CD4-positive, alpha-beta T cell (primary cell): ENCODE measurements around the gene TPCN2. TPM values are rescaled to one million over a fixed set of nuclear protein-coding genes. Genes with fewer than 3 reads are reported as not detected.

Source experiments
- ATAC-seq: fragments of 200-7000 bp; cut with Tn5 transposase; one replicate; pipeline ENCODE4 v1.10.0; 2022; ENCODE audit warnings: mild to moderate bottlenecking; ENCODE audit not compliant: poor library complexity
- CTCF ChIA-PET: fragments of 350-600 bp; sonication (Branson Sonifier 250); formaldehyde crosslinking; loops from one replicate; lab custom pipeline; 2021; ENCODE audit warnings: antibody characterized with exemption, inconsistent platforms; lab: Charles Lee
- POLR2A ChIA-PET: fragments of 350-600 bp; sonication (Branson Sonifier 250); formaldehyde crosslinking; loops from one replicate; lab custom pipeline; 2021; ENCODE audit warnings: antibody characterized with exemption, inconsistent platforms; lab: Charles Lee
- DNase-seq, 14 experiments: peaks; one replicate each; pipeline ENCODE4 v3.0.0-alpha.2; 2013 to 2020; ENCODE audit warnings: mixed read lengths in 2 of 14
- H3K27ac ChIP-seq, 2 donors: one replicate each; pipeline versions ENCODE4 v1.5.1 to v1.7.0; 2013; ENCODE audit warnings: low read length in 2 of 2, low read depth in 1 of 2, mild to moderate bottlenecking in 1 of 2
- H3K27me3 ChIP-seq, 2 experiments: 1 replicate in 1 of 2; 2 replicates in 1 of 2; pipeline versions ENCODE4 v1.6.1 to v1.7.0; 2013; ENCODE audit warnings: low read length in 2 of 2, control low read depth in 1 of 2, mild to moderate bottlenecking in 1 of 2, moderate library complexity in 1 of 2; ENCODE audit not compliant: insufficient read depth in 2 of 2, control insufficient read depth in 1 of 2
- H3K36me3 ChIP-seq: one replicate; pipeline ENCODE4 v1.6.1; 2013; ENCODE audit warnings: low read length, control low read depth; ENCODE audit not compliant: insufficient read depth
- H3K4me1 ChIP-seq: one replicate; pipeline ENCODE4 v1.6.1; 2013; ENCODE audit warnings: low read length, control low read depth; ENCODE audit not compliant: insufficient read depth
- H3K4me3 ChIP-seq: one replicate; pipeline ENCODE4 v1.5.1; 2013; ENCODE audit warnings: mild to moderate bottlenecking, low read length, moderate library complexity
- H3K9me3 ChIP-seq, 2 experiments: 1 replicate in 1 of 2; 2 replicates in 1 of 2; pipeline versions ENCODE4 v1.6.1 to v1.7.0; 2013; ENCODE audit warnings: low read length in 2 of 2, mild to moderate bottlenecking in 2 of 2, control low read depth in 1 of 2, moderate library complexity in 1 of 2; ENCODE audit not compliant: control insufficient read depth in 1 of 2, insufficient read depth in 1 of 2
- H3K27ac Mint-ChIP-seq: one replicate; pipeline ENCODE4 v1.8.0; 2020; ENCODE audit warnings: mixed read lengths
- H3K27me3 Mint-ChIP-seq: one replicate; pipeline ENCODE4 v1.8.0; 2021; ENCODE audit warnings: mixed read lengths
- H3K36me3 Mint-ChIP-seq: one replicate; pipeline ENCODE4 v1.8.0; 2021; ENCODE audit warnings: low read depth, mixed read lengths
- H3K4me1 Mint-ChIP-seq: one replicate; pipeline ENCODE4 v1.8.0; 2021; ENCODE audit warnings: low read depth, mixed read lengths
- H3K4me3 Mint-ChIP-seq: one replicate; pipeline ENCODE4 v1.8.0; 2020; ENCODE audit warnings: mild to moderate bottlenecking, mixed read lengths
- H3K9me3 Mint-ChIP-seq: one replicate; pipeline ENCODE4 v1.8.0; 2020; ENCODE audit warnings: mixed read lengths
- CTCF ChIP-seq: fragments of 200-600 bp; IDR thresholded peaks from one replicate; pipeline ENCODE4 v1.8.0; 2022; ENCODE audit warnings: antibody characterized with exemption, mild to moderate bottlenecking
- intact Hi-C, 2 experiments: fragments of 100-400 bp; cut with DNase I in 1 of 2; cut with micrococcal nuclease in 1 of 2; formaldehyde crosslinking; loops; one replicate each; pipeline versions ENCODE4 v1.15.1 to v1.9.0; 2023 to 2025; cut with DNase I, micrococcal nuclease
- total RNA-seq, 174 experiments: library from RNA in 2 of 174; stranded (reverse) in 2 of 174; gene quantifications; one replicate each; pipeline ENCODE4 v1.2.3 and lab custom pipeline; 2021 to 2026

TPCN2 gene
- total RNA-seq, 2 experiments from 2014 or later, result 10.2 to 11.5 TPM

GRCh38 chr11:69037544-69037943, 11.2 kb upstream of the TPCN2 start:
- POLR2A ChIA-PET, result no interaction called here

DNA sequence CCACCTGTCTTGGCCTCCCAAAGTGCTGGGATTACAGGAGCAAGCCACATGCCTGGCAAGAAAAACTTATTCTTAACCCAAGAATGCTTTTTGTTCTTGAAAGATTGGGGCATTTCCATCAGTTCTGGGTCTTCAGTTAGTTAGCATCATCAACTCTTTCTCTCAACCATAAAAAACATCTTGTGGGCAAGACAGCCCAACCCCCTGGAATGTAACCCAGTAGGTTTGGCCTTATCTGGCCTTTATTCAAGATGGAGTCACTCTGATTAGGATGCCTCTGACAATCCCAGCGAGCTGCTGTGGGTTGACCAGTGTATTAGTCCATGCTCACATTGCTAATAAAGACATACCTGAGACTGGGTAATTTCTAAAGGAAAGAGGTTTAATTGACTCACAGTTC, 9.2 kb upstream of the TPCN2 start:
- no peak overlapping the region for H3K4me3 ChIP-seq
- no peak overlapping the region for H3K27ac Mint-ChIP-seq
- intact Hi-C loops, result no loop called here
- H3K27me3 ChIP-seq, result no peaks in the 10 kb centered on the region
- no peak overlapping the region for H3K4me3 Mint-ChIP-seq
- H3K9me3 ChIP-seq, result no peaks in the 10 kb centered on the region
- ATAC-seq, result no peak
- no peaks in the 10 kb centered on the region for H3K36me3 Mint-ChIP-seq
- no peak for TF ChIP-seq CTCF
- DNase-seq, result no peak
- no peaks in the 10 kb centered on the region for H3K9me3 Mint-ChIP-seq
- H3K27ac ChIP-seq, result no peak overlapping the region
- CTCF ChIA-PET, result no interaction called here
- H3K36me3 ChIP-seq, result no peaks in the 10 kb centered on the region
- H3K4me1 Mint-ChIP-seq, result no peaks in the 10 kb centered on the region
- H3K4me1 ChIP-seq, result no peaks in the 10 kb centered on the region
- H3K27me3 Mint-ChIP-seq, result peaks cover 11% of the 10 kb centered on the region
- POLR2A ChIA-PET, result no interaction called here

More at GRCh38 chr11:69037544-69037943, 11.2 kb upstream of the TPCN2 start:
- intact Hi-C loops, result no loop called here
- Histone ChIP-seq H3K27ac (no peak overlapping the region), H3K4me3 (no peak overlapping the region), H3K27me3 (no peaks in the 10 kb centered on the region), H3K36me3 (no peaks in the 10 kb centered on the region), H3K9me3 (no peaks in the 10 kb centered on the region), H3K4me1 (no peaks in the 10 kb centered on the region)
- peaks cover 11% of the 10 kb centered on the region for H3K27me3 Mint-ChIP-seq
- CTCF ChIA-PET, result no interaction called here
- H3K9me3 Mint-ChIP-seq, result no peaks in the 10 kb centered on the region
- no peaks in the 10 kb centered on the region for H3K4me1 Mint-ChIP-seq
- ATAC-seq, result no peak
- H3K4me3 Mint-ChIP-seq, result no peak overlapping the region
- no peak overlapping the region for H3K27ac Mint-ChIP-seq
- TF ChIP-seq CTCF, result no peak
- no peak for DNase-seq
- no peaks in the 10 kb centered on the region for H3K36me3 Mint-ChIP-seq

- no peak overlapping the region for H3K4me3 Mint-ChIP-seq
- peaks cover 9% of the 10 kb centered on the region for H3K27me3 Mint-ChIP-seq
- no peak overlapping the region for H3K27ac ChIP-seq
- intact Hi-C loops, result no loop called here
- H3K4me3 ChIP-seq, result no peak overlapping the region
- H3K36me3 ChIP-seq, result no peaks in the 10 kb centered on the region
- no peaks in the 10 kb centered on the region for H3K9me3 ChIP-seq
- POLR2A ChIA-PET, result no interaction called here
- no peak for TF ChIP-seq CTCF
- H3K27ac Mint-ChIP-seq, result no peak overlapping the region
- H3K27me3 ChIP-seq, result no peaks in the 10 kb centered on the region
- no peaks in the 10 kb centered on the region for H3K4me1 Mint-ChIP-seq
- H3K4me1 ChIP-seq, result no peaks in the 10 kb centered on the region
- no peak for DNase-seq
- ATAC-seq, result no peak
- H3K36me3 Mint-ChIP-seq, result no peaks in the 10 kb centered on the region
- H3K9me3 Mint-ChIP-seq, result no peaks in the 10 kb centered on the region
- CTCF ChIA-PET, result no interaction called here
These were observed 8.7 kb upstream of the TPCN2 start for GRCh38 chr11:69040051-69040450.
